ENCODE measurements around the gene TSPAN18.

Gene TSPAN18

GRCh38 chr11:44780940-44781631 is 54.3 kb downstream of the TSPAN18 start:
- DNase-seq, result no peak

GRCh38 chr11:44781655-44782054 is 54.9 kb downstream of the TSPAN18 start:
- no peak for DNase-seq

GRCh38 chr11:44782478-44782877 is 55.7 kb downstream of the TSPAN18 start:
- DNase-seq, result no peak

GRCh38 chr11:44784436-44784760 is 57.6 kb downstream of the TSPAN18 start:
- DNase-seq, result no peak

GRCh38 chr11:44784851-44785250 is 58.1 kb downstream of the TSPAN18 start:
- no peak for DNase-seq

- no peak for DNase-seq
These were observed 59.3 kb downstream of the TSPAN18 start for GRCh38 chr11:44785856-44786607.

- no peak for DNase-seq
These were observed 60.3 kb downstream of the TSPAN18 start for GRCh38 chr11:44787070-44787469.

GRCh38 chr11:44787981-44788380 is 61.2 kb downstream of the TSPAN18 start:
- no peak for DNase-seq

- DNase-seq, result no peak
These were observed 61.9 kb downstream of the TSPAN18 start for GRCh38 chr11:44788536-44789261.

- no peak for DNase-seq
These were observed 62.7 kb downstream of the TSPAN18 start for GRCh38 chr11:44789496-44789895.

- no peak for DNase-seq
These were observed 63.4 kb downstream of the TSPAN18 start for GRCh38 chr11:44790211-44790610.

- no peak for DNase-seq
These were observed 64.7 kb downstream of the TSPAN18 start for GRCh38 chr11:44791316-44791925.

- DNase-seq, result no peak
These were observed 65.4 kb downstream of the TSPAN18 start for GRCh38 chr11:44792171-44792570.

GRCh38 chr11:44793350-44794090 is 66.8 kb downstream of the TSPAN18 start:
- no peak for DNase-seq

GRCh38 chr11:44795803-44796535 is 69.2 kb downstream of the TSPAN18 start:
- DNase-seq, result no peak

- no peak for DNase-seq
These were observed 70.3 kb downstream of the TSPAN18 start for GRCh38 chr11:44797051-44797450.

GRCh38 chr11:44797886-44798606 is 71.3 kb downstream of the TSPAN18 start:
- no peak for DNase-seq

- no peak for DNase-seq
These were observed 71.8 kb downstream of the TSPAN18 start for GRCh38 chr11:44798607-44798972.

GRCh38 chr11:44799012-44799411 is 72.2 kb downstream of the TSPAN18 start:
- DNase-seq, result no peak

- no peak for DNase-seq
These were observed 75.6 kb downstream of the TSPAN18 start for GRCh38 chr11:44802347-44802746.

GRCh38 chr11:44803009-44803408 is 76.2 kb downstream of the TSPAN18 start:
- DNase-seq, result no peak
